SU-DHL-6 (cell line): Measurements from ENCODE around the gene KMT2E.

Experiments used
- EZH2phosphoT487 ChIP-seq: fragments of 200-600 bp; sonication (generic), shearing (Covaris generic); conservative IDR thresholded peaks from 2 replicates; pipeline ENCODE4 v1.6.1; 2018; ENCODE audit warnings: mild to moderate bottlenecking, antibody characterized with exemption, low read length, moderate library complexity, mixed read lengths
- TF ChIP-seq, protein P1 (sequence below): fragments of 200-600 bp; sonication (generic); IDR thresholded peaks from one replicate; pipeline ENCODE4 v1.5.1; 2017; ENCODE audit warnings: antibody characterized with exemption, mild to moderate bottlenecking, low read length, moderate library complexity; ENCODE audit not compliant: insufficient read depth, poor library complexity, severe bottlenecking

DNA sequence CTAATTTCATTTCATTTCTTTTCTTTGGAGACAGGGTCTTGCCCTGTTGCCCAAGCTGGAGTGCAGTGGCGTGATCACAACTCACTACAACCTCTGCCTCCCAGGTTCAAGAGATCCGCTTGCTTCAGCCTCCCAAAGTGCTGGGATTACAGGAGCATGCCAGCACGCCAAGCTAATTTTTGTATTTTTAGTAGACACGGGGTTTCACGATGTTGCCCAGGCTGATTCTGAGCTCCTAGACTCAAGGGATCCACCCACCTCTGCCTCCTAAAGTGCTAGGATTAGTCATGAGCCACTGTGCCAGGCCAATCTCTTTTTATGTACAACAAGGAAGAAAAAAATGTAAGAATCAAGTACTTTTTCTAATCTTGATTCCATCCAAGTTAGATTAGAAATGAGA lies 10.7 kb upstream of the KMT2E start:
- TF ChIP-seq, protein P1, sequence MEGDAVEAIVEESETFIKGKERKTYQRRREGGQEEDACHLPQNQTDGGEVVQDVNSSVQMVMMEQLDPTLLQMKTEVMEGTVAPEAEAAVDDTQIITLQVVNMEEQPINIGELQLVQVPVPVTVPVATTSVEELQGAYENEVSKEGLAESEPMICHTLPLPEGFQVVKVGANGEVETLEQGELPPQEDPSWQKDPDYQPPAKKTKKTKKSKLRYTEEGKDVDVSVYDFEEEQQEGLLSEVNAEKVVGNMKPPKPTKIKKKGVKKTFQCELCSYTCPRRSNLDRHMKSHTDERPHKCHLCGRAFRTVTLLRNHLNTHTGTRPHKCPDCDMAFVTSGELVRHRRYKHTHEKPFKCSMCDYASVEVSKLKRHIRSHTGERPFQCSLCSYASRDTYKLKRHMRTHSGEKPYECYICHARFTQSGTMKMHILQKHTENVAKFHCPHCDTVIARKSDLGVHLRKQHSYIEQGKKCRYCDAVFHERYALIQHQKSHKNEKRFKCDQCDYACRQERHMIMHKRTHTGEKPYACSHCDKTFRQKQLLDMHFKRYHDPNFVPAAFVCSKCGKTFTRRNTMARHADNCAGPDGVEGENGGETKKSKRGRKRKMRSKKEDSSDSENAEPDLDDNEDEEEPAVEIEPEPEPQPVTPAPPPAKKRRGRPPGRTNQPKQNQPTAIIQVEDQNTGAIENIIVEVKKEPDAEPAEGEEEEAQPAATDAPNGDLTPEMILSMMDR = no peak
- TF ChIP-seq EZH2phosphoT487 = no peak
